Neutrophil (primary cell): Measurements from ENCODE around the gene CTNND2.
"Not testable (repeated sequence)": the region's sequence is repeated elsewhere in the genome, so short reads cannot be mapped to it uniquely, and the experiment has no call there.

Experiments used
- H3K27ac ChIP-seq: fragments of 200-600 bp; sonication (generic); 2 replicates; pipeline ENCODE4 v1.5.1; 2016; ENCODE audit warnings: mild to moderate bottlenecking, moderate library complexity
- H3K27me3 ChIP-seq: fragments of 200-600 bp; sonication (generic); 2 replicates; pipeline ENCODE4 v1.6.0; 2016; ENCODE audit warnings: mild to moderate bottlenecking
- H3K36me3 ChIP-seq: fragments of 200-600 bp; sonication (generic); 2 replicates; pipeline ENCODE4 v1.5.1; 2017
- H3K4me1 ChIP-seq, 2 experiments: fragments of 200-600 bp in 1 of 2; sonication (generic) in 1 of 2; 1 replicate in 1 of 2; 2 replicates in 1 of 2; pipeline versions ENCODE4 v1.5.1 to v1.6.1; 2013 to 2016; ENCODE audit warnings: low read depth in 1 of 2, low read length in 1 of 2, mild to moderate bottlenecking in 1 of 2, moderate library complexity in 1 of 2; ENCODE audit not compliant: control insufficient read depth in 1 of 2, insufficient read depth in 1 of 2
- H3K4me3 ChIP-seq, 2 experiments: fragments of 200-600 bp in 1 of 2; sonication (generic) in 1 of 2; 1 replicate in 1 of 2; 2 replicates in 1 of 2; pipeline ENCODE4 v1.5.1; 2013 to 2016; ENCODE audit warnings: low read depth in 1 of 2, low read length in 1 of 2, mild to moderate bottlenecking in 1 of 2, moderate library complexity in 1 of 2
- H3K9me3 ChIP-seq: fragments of 200-600 bp; sonication (generic); 2 replicates; pipeline ENCODE4 v1.5.1; 2016
- CTCF ChIP-seq: fragments of 200-600 bp; sonication (generic); IDR thresholded peaks from 2 replicates; pipeline ENCODE4 v1.5.1; 2016; ENCODE audit warnings: antibody characterized with exemption

The CTNND2 gene

GRCh38 chr5:11426442-11426841 lies 477.8 kb downstream of the CTNND2 start:
- Histone ChIP-seq H3K4me3 (no peak overlapping the region), H3K4me1 (no peaks in the 10 kb centered on the region), H3K36me3 (no peaks in the 10 kb centered on the region), H3K27ac (no peak overlapping the region), H3K9me3 (no peaks in the 10 kb centered on the region), H3K27me3 (no peaks in the 10 kb centered on the region)
- TF ChIP-seq CTCF: no peak

- Histone ChIP-seq H3K27ac (no peak overlapping the region), H3K27me3 (no peaks in the 10 kb centered on the region), H3K9me3 (no peaks in the 10 kb centered on the region), H3K36me3 (no peaks in the 10 kb centered on the region), H3K4me3 (no peak overlapping the region), H3K4me1 (no peaks in the 10 kb centered on the region)
- no peak for TF ChIP-seq CTCF
Observed at GRCh38 chr5:11422342-11422741, 481.9 kb downstream of the CTNND2 start.

GRCh38 chr5:11420969-11421368 lies 483.3 kb downstream of the CTNND2 start:
- Histone ChIP-seq H3K4me3 (no peak overlapping the region), H3K36me3 (no peaks in the 10 kb centered on the region), H3K27me3 (no peaks in the 10 kb centered on the region), H3K4me1 (no peaks in the 10 kb centered on the region), H3K9me3 (no peaks in the 10 kb centered on the region), H3K27ac (no peak overlapping the region)
- TF ChIP-seq CTCF: no peak

GRCh38 chr5:11415751-11416150 lies 488.5 kb downstream of the CTNND2 start:
- H3K27me3 ChIP-seq: no peaks in the 10 kb centered on the region
- H3K27ac ChIP-seq: no peak overlapping the region
- H3K9me3 ChIP-seq: no peaks in the 10 kb centered on the region
- no peaks in the 10 kb centered on the region for H3K36me3 ChIP-seq
- no peak overlapping the region for H3K4me3 ChIP-seq
- TF ChIP-seq CTCF: no peak
- H3K4me1 ChIP-seq: no peaks in the 10 kb centered on the region

- not testable (repeated sequence) for H3K36me3 ChIP-seq, H3K27me3 ChIP-seq, H3K9me3 ChIP-seq, H3K27ac ChIP-seq, H3K4me1 ChIP-seq, H3K4me3 ChIP-seq
Observed at GRCh38 chr5:11414732-11415131, 489.5 kb downstream of the CTNND2 start.

GRCh38 chr5:11411621-11412020 lies 492.6 kb downstream of the CTNND2 start:
- no peak for TF ChIP-seq CTCF
- no peak overlapping the region for H3K4me3 ChIP-seq
- H3K36me3 ChIP-seq: no peaks in the 10 kb centered on the region
- no peaks in the 10 kb centered on the region for H3K9me3 ChIP-seq
- no peaks in the 10 kb centered on the region for H3K4me1 ChIP-seq
- H3K27me3 ChIP-seq: no peaks in the 10 kb centered on the region
- no peak overlapping the region for H3K27ac ChIP-seq
